ENCODE data around the gene CARD19. TPM values are rescaled to one million over a fixed set of nuclear protein-coding genes. Genes with fewer than 3 reads are reported as not detected.
A peak's percentile ranks its signal among the peaks of the same experiment; 100 is the strongest.

The CARD19 gene
- total and polyA plus RNA-seq, 2 of the 8 experiments (the other 6 are each of a cell fraction or from before 2014, with no cell fraction given), result 21.2 to 112 TPM

GRCh38 chr9:93114169-93114983, 18.4 kb downstream of the CARD19 start:
- no peaks in the 10 kb centered on the region for H3K79me1 ChIP-seq (ENCODE audit: low read depth, low read length)
- H2BK5ac ChIP-seq (ENCODE audit: low read depth, low read length), result peak overlapping the region; percentile 75; the same call in 1 of the 2 replicates
- peaks cover 3% of the 10 kb centered on the region; the same call in 1 of the 2 replicates for H3K23me2 ChIP-seq (ENCODE audit: low read depth, low read length)
- H2AK5ac ChIP-seq (ENCODE audit: low read depth, low read length), result no peak overlapping the region
- H3K9me3 ChIP-seq (ENCODE audit: insufficient read depth in 2 of 2, low read depth in 1 of 2, low read length in 1 of 2), result no peaks in the 10 kb centered on the region
- no peaks in the 10 kb centered on the region for H3K27me3 ChIP-seq (replicated peaks in 1 of 4; ENCODE audit: control insufficient read depth in 3 of 4, extremely low read depth in 1 of 4, insufficient read depth in 3 of 4, low read length in 3 of 4)
- no peaks in the 10 kb centered on the region for H3K79me2 ChIP-seq (ENCODE audit: control insufficient read depth in 1 of 2, insufficient read depth in 2 of 2, low read length in 2 of 2)
- H3K18ac ChIP-seq (ENCODE audit: extremely low read depth, low read length), result no peak overlapping the region; the same call in 1 of the 2 replicates
- no peaks in the 10 kb centered on the region; a peak in 2 of 8 replicates for H3K36me3 ChIP-seq (ENCODE audit: control insufficient read depth in 2 of 4, insufficient read depth in 4 of 4, low read length in 3 of 4)
- 90% methylated on average over 17 of the region's 17 CpGs; no CpG with 5 or more reads in 1 of the 2 experiments for WGBS, 2 experiments (ENCODE audit: extremely low coverage in 1 of 2, insufficient coverage in 1 of 2, insufficient read length in 1 of 2, insufficient replicate concordance in 2 of 2, low coverage in 1 of 2, low lambda C conversion rate in 2 of 2, missing lambda C conversion rate in 1 of 2)
- H2AFZ ChIP-seq (ENCODE audit: low read length), result no peak overlapping the region
- H4K8ac ChIP-seq (ENCODE audit: extremely low read depth, insufficient read depth, low read length), result peak overlapping the region; percentile 51; the same call in 1 of the 2 replicates
- no peak overlapping the region for H3K23ac ChIP-seq (ENCODE audit: insufficient read length)
- H3K14ac ChIP-seq (ENCODE audit: insufficient read length), result no peak overlapping the region
- FAIRE-seq, result no peak
- no peak overlapping the region for H3K4me3 ChIP-seq (ENCODE audit: extremely low read depth in 1 of 4, insufficient read depth in 2 of 4, low read depth in 3 of 4, low read length in 4 of 4)
- no peak overlapping the region for H3K56ac ChIP-seq (replicated peaks; ENCODE audit: insufficient read length, low read depth, low read length)
- TF ChIP-seq POU5F1 (IDR thresholded peaks at IDR 0.05; ENCODE audit: low read depth, low read length), result no peak
- TF ChIP-seq SP2 (IDR thresholded peaks at IDR 0.05; ENCODE audit: low read length), result no peak
- no peak for TF ChIP-seq POLR2AphosphoS5 (IDR thresholded peaks at IDR 0.05; ENCODE audit: low read depth, low read length)
- no peak for TF ChIP-seq RAD21 (IDR thresholded peaks at IDR 0.05 in 1 of 2, conservative IDR thresholded peaks at IDR 0.05 in 1 of 2; ENCODE audit: low read depth in 2 of 2, low read length in 2 of 2)
- no peak for TF ChIP-seq CBX8 (IDR thresholded peaks at IDR 0.05; ENCODE audit: borderline replicate concordance, low read depth, low read length)
- TF ChIP-seq CHD2 (IDR thresholded peaks at IDR 0.05; ENCODE audit: low read length), result no peak
- H2BK20ac ChIP-seq (ENCODE audit: low read length), result no peak overlapping the region
- H3K9ac ChIP-seq (replicated peaks in 1 of 4; ENCODE audit: extremely low read depth in 1 of 4, low read depth in 3 of 4, low read length in 3 of 4), result no peak overlapping the region; a peak in 1 of 7 replicates
- peak overlapping the region; percentile 1; the same call in 1 of the 2 replicates for H2BK12ac ChIP-seq (ENCODE audit: low read depth, low read length)
- peaks cover 0 to 7% of the 10 kb centered on the region in 2 experiments for H4K20me1 ChIP-seq (replicated peaks in 1 of 2; ENCODE audit: control insufficient read depth in 1 of 2, insufficient read depth in 2 of 2, low read length in 2 of 2)
- H3K4me1 ChIP-seq (replicated peaks in 1 of 4; ENCODE audit: control insufficient read depth in 3 of 4, insufficient read depth in 4 of 4, low read length in 3 of 4), result peaks cover 0 to 17% (median 10%) of the 10 kb centered on the region in 4 experiments; a peak in 6 of 7 replicates
- peak overlapping the region; percentile 88 for H4K91ac ChIP-seq (replicated peaks; ENCODE audit: insufficient read length, low read length)
- no peak overlapping the region for H3K4ac ChIP-seq (replicated peaks; ENCODE audit: insufficient read length, low read depth, low read length)
- no peak overlapping the region for H2BK120ac ChIP-seq (replicated peaks; ENCODE audit: low read depth, low read length)
- H2BK15ac ChIP-seq (ENCODE audit: low read length), result no peak overlapping the region; the same call in 1 of the 2 replicates
- CTCF ChIA-PET (ENCODE audit: partially characterized antibody), result interaction anchor here (0.6 to 2.2 kb wide), 6 partner anchors 9 to 191 kb away, joined by 3 to 6 read pairs (median 4); no protein-coding TSS in a partner anchor
- no peak overlapping the region for H3K4me2 ChIP-seq (ENCODE audit: insufficient read depth in 1 of 2, low read depth in 2 of 2, low read length in 2 of 2)
- H4K5ac ChIP-seq (ENCODE audit: insufficient read length, low read depth, low read length), result no peak overlapping the region
- DNase-seq (ENCODE audit: low read depth in 1 of 2, low spot score in 2 of 2), result no peak
- H3K27ac ChIP-seq (ENCODE audit: low read depth, low read length), result no peak overlapping the region
- POLR2A ChIA-PET (ENCODE audit: partially characterized antibody), result interaction anchor here (0.7 kb wide), 1 partner anchor 28 kb away, joined by 3 read pairs; no protein-coding TSS in a partner anchor

Data from H1 (cell line).